Stimulated activated CD4-positive, alpha-beta T cell treated with anti-CD3 and anti-CD28 coated beads, Interleukin-12 subunit alpha, Interleukin-12 subunit beta, amount 100 ng/mL, for 24 hours (primary cell): ENCODE results near the gene SNX24.
"Not testable (repeated sequence)": the region's sequence is repeated elsewhere in the genome, so short reads cannot be mapped to it uniquely, and the experiment has no call there.

Experiments
- DNase-seq, 2 experiments: peaks; one replicate each; pipeline ENCODE4 v3.0.0-alpha.2; 2020; ENCODE audit warnings: low read depth in 2 of 2

Gene SNX24

DNA sequence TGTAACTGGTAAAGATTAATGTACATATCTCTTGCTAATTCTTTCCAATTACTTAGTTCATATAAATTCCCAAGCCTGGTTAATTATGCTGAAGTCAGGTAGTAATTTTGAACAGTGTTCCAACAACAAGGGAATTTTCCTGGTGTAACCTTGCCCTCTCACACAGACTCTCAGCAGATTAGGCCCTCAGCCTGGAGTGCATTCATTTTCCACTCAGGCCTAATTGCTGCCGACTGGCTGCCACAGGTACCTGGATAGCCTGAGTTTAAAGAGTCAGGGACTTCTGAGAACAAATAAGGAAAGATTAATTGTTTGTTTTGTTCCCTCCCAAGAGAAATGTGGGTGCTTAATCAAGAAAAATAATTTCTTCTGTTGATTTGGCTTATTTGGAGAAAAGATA is 119.7 kb downstream of the SNX24 start:
- no peak for DNase-seq

DNA sequence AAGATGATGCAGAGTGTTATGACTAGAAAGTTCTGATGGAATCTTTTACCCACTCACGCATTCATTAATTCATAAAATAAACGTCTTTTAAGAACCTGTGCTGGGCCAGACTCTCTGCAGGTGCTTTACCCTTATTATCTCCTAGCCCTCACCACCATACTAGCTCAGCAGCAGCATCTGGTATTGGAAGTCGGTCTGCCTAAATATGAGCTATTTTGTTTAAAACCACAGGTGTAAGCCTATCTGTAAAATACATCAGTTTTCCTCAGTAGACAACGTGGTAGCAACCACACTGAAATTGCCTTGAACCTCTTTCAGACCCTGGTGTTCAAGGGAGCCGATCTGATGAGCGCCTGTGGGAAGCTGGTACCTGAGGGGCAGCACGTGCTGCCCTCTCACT is 121.7 kb downstream of the SNX24 start:
- no peak for DNase-seq

- DNase-seq: no peak
These were observed 122.2 kb downstream of the SNX24 start for GRCh38 chr5:122967625-122968024.

DNA sequence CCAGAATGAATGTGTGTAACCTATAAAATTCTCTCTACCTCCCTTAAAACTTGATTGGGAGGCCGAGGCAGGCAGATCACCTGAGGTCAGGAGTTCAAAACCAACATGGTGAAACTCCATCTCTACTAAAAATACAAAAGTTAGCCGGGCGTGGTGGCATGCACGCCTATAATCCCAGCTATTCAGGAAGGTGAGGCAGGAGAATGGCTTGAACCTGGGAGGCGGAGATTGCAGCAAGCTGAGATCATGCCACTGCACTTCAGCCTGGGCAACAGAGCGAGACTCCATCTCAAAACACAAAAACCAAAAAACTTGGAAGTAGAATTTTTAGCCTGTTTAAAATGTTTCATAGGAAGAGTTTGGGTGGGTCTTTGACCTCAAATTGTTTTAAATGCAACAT is 122.6 kb downstream of the SNX24 start:
- not testable (repeated sequence) for DNase-seq

GRCh38 chr5:122971333-122971732 is 125.9 kb downstream of the SNX24 start:
- DNase-seq: no peak

DNA sequence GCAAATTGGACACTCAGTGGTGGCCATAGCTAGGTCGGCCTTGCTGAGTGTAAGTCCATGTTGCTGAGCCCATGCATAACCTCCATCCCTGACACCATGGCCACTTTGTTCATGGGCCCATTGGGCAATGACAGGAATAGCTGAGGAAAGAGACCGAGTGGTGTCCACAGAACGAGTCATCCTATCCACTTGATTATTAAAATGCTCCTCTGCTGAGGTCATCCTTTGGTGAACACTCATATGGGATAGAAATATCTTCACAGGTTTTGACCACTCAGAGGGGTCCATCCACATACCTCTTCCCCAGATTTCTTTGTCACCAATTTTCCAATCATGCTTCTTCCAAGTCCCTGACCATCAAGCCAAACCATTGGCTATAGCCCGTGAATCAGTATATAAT is 127.5 kb downstream of the SNX24 start:
- no peak for DNase-seq

- not testable (repeated sequence) for DNase-seq
These were observed 128.3 kb downstream of the SNX24 start for GRCh38 chr5:122973759-122974158.

DNA sequence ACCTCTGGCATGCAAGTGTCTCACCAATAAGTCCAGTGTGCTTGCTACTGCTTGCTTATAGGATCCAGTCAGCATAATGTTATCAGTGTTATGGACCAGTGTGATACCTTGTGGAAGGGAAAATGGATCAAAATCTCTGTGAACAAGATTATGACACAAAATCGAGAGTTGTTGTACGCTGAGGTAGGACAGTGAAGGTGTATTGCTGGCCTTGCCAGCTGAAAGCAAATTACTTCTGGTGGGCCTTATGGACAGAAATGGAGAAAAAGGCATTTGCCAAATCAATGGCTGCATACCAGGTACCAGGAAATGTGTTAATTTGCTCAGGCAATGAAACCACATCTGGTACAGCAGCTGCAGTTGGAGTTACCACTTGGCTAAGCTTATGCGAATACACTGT is 128.8 kb downstream of the SNX24 start:
- DNase-seq: not testable (repeated sequence)

- DNase-seq: no peak
These were observed 131.9 kb downstream of the SNX24 start for GRCh38 chr5:122977319-122977718.

- no peak for DNase-seq
These were observed 132.7 kb downstream of the SNX24 start for GRCh38 chr5:122978068-122978467.

DNA sequence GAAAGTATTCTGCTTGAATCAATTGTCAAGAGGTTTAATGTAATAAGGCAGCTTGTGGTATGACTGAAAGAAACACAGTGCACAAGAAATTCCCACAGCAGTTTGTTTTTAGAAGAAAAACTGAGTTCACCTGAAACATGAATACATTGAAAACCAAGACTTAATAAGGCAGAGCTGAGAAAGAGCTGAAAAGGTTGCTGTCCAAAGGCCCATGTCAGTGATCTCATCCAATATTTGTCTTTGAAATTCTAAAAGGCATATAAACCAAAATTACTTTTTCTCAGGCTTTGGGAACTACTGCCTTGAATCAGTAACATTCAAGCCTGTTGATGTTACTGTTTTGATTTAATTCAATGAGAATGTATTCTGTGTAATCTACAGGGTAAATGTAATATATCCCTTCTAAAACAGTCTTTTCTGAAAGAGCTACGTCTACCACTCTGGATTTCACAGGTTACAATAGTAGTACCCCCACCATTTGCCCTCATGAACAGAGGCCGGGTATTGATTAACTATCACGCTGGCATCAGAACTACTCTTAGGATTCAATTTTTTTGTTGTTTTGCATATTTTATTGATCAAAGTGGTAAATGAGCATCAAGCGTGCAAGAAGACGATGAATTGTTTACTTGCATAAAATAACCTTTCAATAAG is 133.4 kb downstream of the SNX24 start:
- no peak for DNase-seq

- DNase-seq: no peak
These were observed 136.4 kb downstream of the SNX24 start for GRCh38 chr5:122981846-122982245.

GRCh38 chr5:122982376-122982775 is 137.0 kb downstream of the SNX24 start:
- DNase-seq: no peak

GRCh38 chr5:122984425-122984824 is 139.0 kb downstream of the SNX24 start:
- no peak for DNase-seq

DNA sequence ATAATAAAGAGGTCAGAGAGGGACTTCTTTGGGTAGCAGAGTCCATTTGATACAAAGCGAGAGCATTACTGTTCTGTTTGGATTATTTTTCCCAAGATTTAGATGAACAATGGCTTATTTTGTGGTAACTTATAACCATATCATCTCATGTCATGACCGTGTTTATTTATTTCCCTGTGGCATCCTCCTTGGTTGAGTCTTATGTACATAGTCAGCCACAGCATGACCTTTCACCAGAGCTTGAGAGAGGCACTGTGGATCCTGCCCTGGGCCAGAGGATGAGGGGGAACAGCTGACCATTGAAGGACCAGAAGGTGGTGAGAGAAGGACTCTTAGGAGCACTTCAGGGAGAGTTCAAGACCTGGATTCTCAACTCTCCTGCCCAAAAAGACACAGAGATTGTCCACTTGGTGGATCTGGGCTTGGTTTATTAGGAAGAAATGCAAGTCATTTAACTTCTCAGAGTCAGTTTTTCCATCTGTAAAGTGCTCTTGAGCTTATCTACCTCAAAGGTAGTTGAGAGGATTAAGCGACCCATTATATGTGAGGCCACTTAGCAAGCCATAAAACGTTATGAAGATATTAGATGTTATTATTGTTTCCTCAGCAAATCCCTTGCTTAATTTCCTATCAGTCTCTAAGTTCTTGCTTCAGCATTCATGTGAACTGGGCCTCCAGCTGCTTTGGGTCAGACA is 139.7 kb downstream of the SNX24 start:
- DNase-seq: no peak

GRCh38 chr5:122985954-122986721 is 140.7 kb downstream of the SNX24 start:
- DNase-seq: no peak

DNA sequence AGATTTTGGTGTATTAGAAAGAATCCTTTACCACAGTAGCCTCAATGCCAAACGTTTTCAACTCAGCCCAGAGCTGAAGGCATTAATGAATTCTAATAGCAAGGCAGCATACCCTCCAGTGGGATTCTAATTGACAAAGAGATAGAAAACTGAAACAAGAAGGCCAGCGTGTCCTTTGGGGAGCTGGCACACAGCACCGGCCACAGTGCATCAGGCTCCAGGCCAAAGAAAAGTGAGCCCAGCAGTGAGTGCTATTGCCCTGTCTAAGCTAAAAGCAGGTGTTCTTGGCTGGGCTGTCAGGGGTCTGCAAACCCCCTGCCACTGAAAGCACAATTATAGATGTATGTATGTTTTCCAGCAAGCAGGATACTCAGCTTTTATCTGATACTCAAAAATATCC is 150.7 kb downstream of the SNX24 start:
- no peak for DNase-seq

DNA sequence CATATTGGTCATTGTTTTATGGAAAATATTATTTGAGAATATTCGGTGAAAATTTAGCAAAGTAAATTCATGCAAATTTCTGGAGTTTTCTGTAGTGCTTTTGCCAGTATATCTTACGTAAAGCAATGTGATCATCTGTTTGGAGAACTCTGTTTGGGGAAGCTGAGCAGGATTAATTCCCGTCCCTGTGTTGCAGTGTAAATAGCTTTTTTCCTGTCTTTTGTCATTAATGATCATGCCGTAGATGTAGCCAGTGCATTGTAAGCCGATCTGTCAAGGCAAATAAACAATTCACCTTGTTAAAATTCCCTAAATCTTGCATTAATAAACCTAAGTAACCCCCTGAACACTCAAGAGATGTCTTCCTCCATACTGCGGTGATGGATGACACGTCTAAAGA is 151.9 kb downstream of the SNX24 start:
- no peak for DNase-seq

- DNase-seq: no peak
These were observed 154.6 kb downstream of the SNX24 start for GRCh38 chr5:122999947-123000563.

- no peak for DNase-seq
These were observed 155.3 kb downstream of the SNX24 start for GRCh38 chr5:123000731-123001130.

- DNase-seq: no peak
These were observed 156.4 kb downstream of the SNX24 start for GRCh38 chr5:123001808-123002207.

DNA sequence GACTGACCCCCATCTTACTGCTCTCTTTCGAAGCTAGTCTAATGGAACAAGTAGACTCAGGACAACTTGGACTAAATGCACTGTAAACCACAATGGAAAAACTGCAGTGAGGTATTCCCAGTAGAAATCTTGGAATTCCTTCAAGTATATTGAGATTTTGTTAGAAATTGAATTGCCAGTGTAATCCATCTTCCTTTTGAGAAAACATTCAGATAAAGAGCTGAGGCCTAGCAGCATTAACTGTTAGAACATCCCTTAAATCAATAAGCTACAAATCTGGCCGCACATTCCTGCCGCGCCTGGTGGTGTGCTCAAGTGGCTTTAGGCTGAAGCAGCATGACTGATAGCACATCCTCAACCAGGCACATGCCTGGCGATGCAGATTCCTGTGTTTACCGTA is 161.8 kb downstream of the SNX24 start:
- no peak for DNase-seq
